ENCODE measurements around the gene NFKBIE. TPM values are rescaled to one million over a fixed set of nuclear protein-coding genes. Genes with fewer than 3 reads are reported as not detected.

Gene NFKBIE
- total RNA-seq, 1 experiment from 2014 or later = 32.7 TPM

GRCh38 chr6:44285552-44286284, 20.4 kb upstream of the NFKBIE start:
- no peak for DNase-seq
- intact Hi-C loops (cut with micrococcal nuclease; ENCODE audit: unreplicated experiment) = no loop called here
- Mint-ChIP-seq H3K27me3 (ENCODE audit: unreplicated experiment) (peaks cover 94% of the 10 kb centered on the region), H3K36me3 (ENCODE audit: insufficient read depth, unreplicated experiment) (no peaks in the 10 kb centered on the region), H3K4me1 (ENCODE audit: low read depth, unreplicated experiment) (no peaks in the 10 kb centered on the region), H3K9me3 (ENCODE audit: low read depth, unreplicated experiment) (no peaks in the 10 kb centered on the region), H3K4me3 (ENCODE audit: low read depth, unreplicated experiment) (no peak overlapping the region), H3K27ac (ENCODE audit: unreplicated experiment) (no peak overlapping the region)
- TF ChIP-seq CTCF (IDR thresholded peaks at IDR 0.05; ENCODE audit: unreplicated experiment) = no peak
- CTCF ChIA-PET = interaction anchor here (2.2 kb wide), 1 partner anchor 18 kb away, joined by 8 read pairs; no protein-coding TSS in a partner anchor
- BruUV-seq (replicated peaks) = no TSS peak

- peaks cover 94% of the 10 kb centered on the region for H3K27me3 Mint-ChIP-seq (ENCODE audit: unreplicated experiment)
- no peaks in the 10 kb centered on the region for H3K36me3 Mint-ChIP-seq (ENCODE audit: insufficient read depth, unreplicated experiment)
- no peak for DNase-seq
- no peak overlapping the region for H3K4me3 Mint-ChIP-seq (ENCODE audit: low read depth, unreplicated experiment)
- H3K9me3 Mint-ChIP-seq (ENCODE audit: low read depth, unreplicated experiment) = no peaks in the 10 kb centered on the region
- H3K27ac Mint-ChIP-seq (ENCODE audit: unreplicated experiment) = no peak overlapping the region
- H3K4me1 Mint-ChIP-seq (ENCODE audit: low read depth, unreplicated experiment) = no peaks in the 10 kb centered on the region
- no TSS peak for BruUV-seq (replicated peaks)
- intact Hi-C loops (cut with micrococcal nuclease; ENCODE audit: unreplicated experiment) = no loop called here
- no peak for TF ChIP-seq CTCF (IDR thresholded peaks at IDR 0.05; ENCODE audit: unreplicated experiment)
- CTCF ChIA-PET = interaction anchor here (2.2 kb wide), 1 partner anchor 17 kb away, joined by 8 read pairs; no protein-coding TSS in a partner anchor
Measured at GRCh38 chr6:44284867-44285266, 19.5 kb upstream of the NFKBIE start.

GRCh38 chr6:44284121-44284520, 18.8 kb upstream of the NFKBIE start:
- peaks cover 94% of the 10 kb centered on the region for H3K27me3 Mint-ChIP-seq (ENCODE audit: unreplicated experiment)
- CTCF ChIA-PET = interaction anchor here (2.2 kb wide), 1 partner anchor 16 kb away, joined by 8 read pairs; no protein-coding TSS in a partner anchor
- no peak for TF ChIP-seq CTCF (IDR thresholded peaks at IDR 0.05; ENCODE audit: unreplicated experiment)

GRCh38 chr6:44278774-44279697, 13.7 kb upstream of the NFKBIE start:
- intact Hi-C loops (cut with micrococcal nuclease; ENCODE audit: unreplicated experiment) = no loop called here
- H3K27me3 Mint-ChIP-seq (ENCODE audit: unreplicated experiment) = peaks cover 85% of the 10 kb centered on the region
- CTCF ChIA-PET = no interaction called here
- peaks cover 8% of the 10 kb centered on the region for H3K4me1 Mint-ChIP-seq (ENCODE audit: low read depth, unreplicated experiment)
- no peaks in the 10 kb centered on the region for H3K9me3 Mint-ChIP-seq (ENCODE audit: low read depth, unreplicated experiment)
- no peak for DNase-seq
- no peak for TF ChIP-seq CTCF (IDR thresholded peaks at IDR 0.05; ENCODE audit: unreplicated experiment)
- H3K27ac Mint-ChIP-seq (ENCODE audit: unreplicated experiment) = no peak overlapping the region
- H3K36me3 Mint-ChIP-seq (ENCODE audit: insufficient read depth, unreplicated experiment) = no peaks in the 10 kb centered on the region
- BruUV-seq (replicated peaks) = no TSS peak
- no peak overlapping the region for H3K4me3 Mint-ChIP-seq (ENCODE audit: low read depth, unreplicated experiment)

More at GRCh38 chr6:44284121-44284520, 18.8 kb upstream of the NFKBIE start:
- no peak overlapping the region for H3K4me3 Mint-ChIP-seq (ENCODE audit: low read depth, unreplicated experiment)
- BruUV-seq (replicated peaks) = no TSS peak
- H3K36me3 Mint-ChIP-seq (ENCODE audit: insufficient read depth, unreplicated experiment) = no peaks in the 10 kb centered on the region
- no peak overlapping the region for H3K27ac Mint-ChIP-seq (ENCODE audit: unreplicated experiment)
- H3K4me1 Mint-ChIP-seq (ENCODE audit: low read depth, unreplicated experiment) = no peaks in the 10 kb centered on the region
- H3K9me3 Mint-ChIP-seq (ENCODE audit: low read depth, unreplicated experiment) = no peaks in the 10 kb centered on the region
- DNase-seq = no peak
- intact Hi-C loops (cut with micrococcal nuclease; ENCODE audit: unreplicated experiment) = no loop called here
